Measurements from ENCODE around the gene TP53INP2. TPM values are rescaled to one million over a fixed set of nuclear protein-coding genes. Genes with fewer than 3 reads are reported as not detected.
"Not testable (repeated sequence)": the region's sequence is repeated elsewhere in the genome, so short reads cannot be mapped to it uniquely, and the experiment has no call there.

TP53INP2 gene, protein sequence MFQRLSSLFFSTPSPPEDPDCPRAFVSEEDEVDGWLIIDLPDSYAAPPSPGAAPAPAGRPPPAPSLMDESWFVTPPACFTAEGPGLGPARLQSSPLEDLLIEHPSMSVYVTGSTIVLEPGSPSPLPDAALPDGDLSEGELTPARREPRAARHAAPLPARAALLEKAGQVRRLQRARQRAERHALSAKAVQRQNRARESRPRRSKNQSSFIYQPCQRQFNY
- total RNA-seq = 1 to 10 TPM; 4.3 to 5.1 TPM

DNA sequence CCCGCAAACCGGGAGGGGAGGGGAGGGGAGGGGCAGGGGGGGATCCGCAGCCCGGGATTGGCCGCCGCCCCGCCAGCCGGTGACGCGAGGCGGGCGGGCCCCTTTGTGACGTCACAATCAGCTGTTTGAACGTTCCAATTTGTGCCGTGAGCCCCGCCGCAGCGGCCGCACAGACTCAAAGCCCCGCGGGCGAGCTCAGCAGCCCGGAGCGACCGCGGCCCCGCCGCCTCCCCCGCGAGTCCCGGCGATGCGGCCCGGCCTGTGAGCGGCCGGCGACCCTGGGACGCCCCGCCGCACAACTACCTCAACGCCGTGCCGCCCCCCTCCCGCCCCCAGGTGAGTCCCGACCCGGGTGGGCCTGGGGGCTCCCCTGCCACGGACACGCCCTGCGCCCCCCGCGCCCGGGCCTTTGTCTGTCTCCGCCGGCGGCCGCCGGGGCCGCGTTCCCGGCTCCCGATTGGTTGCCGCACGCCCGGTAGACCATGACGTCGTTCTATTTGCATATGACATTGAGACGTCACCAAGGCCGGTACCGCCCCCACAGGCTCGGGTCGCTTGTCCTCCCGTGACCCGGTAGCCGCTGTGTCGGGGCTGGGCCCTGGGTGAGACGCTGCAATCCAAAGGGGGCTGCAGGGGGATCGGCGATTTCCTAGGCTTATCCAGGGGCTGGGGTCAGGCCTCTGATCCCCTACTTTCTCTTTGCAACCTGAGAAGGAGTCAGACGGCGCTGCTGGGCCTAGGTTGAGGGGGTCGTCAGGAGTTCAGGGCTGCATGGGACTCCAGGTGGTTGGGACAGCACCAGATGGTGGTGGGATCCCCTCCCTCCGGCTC, at the start of gene TP53INP2:
TP53INP2 (plus strand) TSS at position 168 of the 831 bp plus-strand sequence. CDS start 4,396 bp downstream, outside the sequence.
- peak within 1 kb of the TSS; percentile 85 to 93 for H3K27ac Mint-ChIP-seq
- no peaks in the 10 kb centered on the region for H3K9me3 Mint-ChIP-seq
- DNase-seq (ENCODE audit: low spot score in 2 of 2) (peak; percentile 75 to 80), ATAC-seq (peak; percentile 48 to 64)
- H3K36me3 Mint-ChIP-seq = no peaks in the 10 kb centered on the region

DNA sequence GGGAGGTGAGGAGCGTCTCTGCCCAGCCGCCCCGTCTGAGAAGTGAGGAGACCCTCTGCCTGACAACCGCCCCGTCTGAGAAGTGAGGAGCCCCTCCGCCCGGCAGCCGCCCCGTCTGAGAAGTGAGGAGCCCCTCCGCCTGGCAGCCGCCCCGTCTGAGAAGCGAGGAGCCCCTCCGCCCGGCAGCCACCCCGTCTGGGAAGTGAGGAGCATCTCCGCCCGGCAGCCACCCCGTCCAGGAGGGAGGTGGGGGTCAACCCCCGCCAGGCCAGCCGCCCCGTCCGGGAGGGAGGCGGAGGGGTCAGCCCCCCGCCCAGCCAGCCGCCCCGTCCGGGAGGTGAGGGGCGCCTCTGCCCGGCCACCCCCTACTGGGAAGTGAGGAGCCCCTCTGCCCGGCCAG, 45.5 kb upstream of the TP53INP2 start:
- not testable (repeated sequence) for H3K9me3 Mint-ChIP-seq; H3K27ac Mint-ChIP-seq; ATAC-seq; H3K36me3 Mint-ChIP-seq; DNase-seq (ENCODE audit: low spot score in 2 of 2)

DNA sequence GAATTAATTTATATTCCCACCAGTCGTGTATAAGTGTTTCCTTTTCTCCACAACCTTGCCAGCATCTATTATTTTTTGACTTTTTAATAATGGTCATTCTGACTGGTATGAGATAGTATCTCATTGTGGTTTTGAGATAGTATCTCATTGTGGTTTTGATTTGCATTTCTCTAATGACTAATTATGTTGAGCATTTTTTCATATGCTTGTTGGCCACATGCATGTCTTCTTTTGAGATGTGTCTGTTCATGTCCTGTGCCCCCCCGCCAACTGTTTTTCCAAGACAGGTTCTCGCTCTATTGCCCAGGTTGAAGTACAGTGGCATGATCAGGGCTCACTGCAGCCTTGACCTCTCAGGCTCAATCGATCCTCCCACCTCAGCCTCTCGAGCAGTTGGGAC, 42.3 kb upstream of the TP53INP2 start:
- ATAC-seq = peak in 1 of 2 donors; percentile 20
- H3K36me3 Mint-ChIP-seq; DNase-seq (ENCODE audit: low spot score in 2 of 2); H3K27ac Mint-ChIP-seq; H3K9me3 Mint-ChIP-seq: not testable (repeated sequence)

DNA sequence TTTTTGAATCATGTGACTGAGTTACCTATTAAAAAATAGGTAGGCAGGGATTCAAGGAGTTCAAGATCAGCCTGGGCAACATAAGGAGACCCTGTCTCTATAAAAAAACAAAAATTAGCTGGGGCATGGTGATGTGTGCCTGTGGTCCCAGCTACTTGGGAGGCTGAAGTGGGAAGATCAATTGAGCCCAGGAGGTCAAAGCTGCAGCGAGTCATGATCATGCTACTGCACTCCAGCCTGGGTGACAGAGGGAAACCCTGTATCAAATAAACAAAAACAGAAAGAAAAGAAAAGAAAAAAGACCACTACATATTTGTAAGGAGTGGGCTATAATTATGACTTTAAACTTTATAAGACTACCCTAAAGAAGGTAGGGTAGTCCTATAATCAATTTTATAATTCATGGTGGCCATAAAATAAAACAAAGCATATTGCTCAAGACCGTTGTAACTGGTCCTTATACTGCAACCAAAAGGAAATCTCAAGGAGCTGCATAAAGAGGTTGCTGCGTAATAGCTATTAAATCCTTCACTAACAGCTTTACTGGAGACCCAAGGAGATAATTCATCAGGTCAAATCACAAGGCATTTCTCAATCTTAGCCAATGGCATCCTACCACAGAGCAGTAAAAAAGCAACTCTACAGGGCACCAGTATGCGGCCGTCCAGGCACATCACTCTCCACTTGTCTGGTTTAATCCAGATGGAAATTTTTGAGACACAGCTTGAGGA, 40.8 kb upstream of the TP53INP2 start:
- no peaks in the 10 kb centered on the region for H3K9me3 Mint-ChIP-seq
- no peaks in the 10 kb centered on the region for H3K36me3 Mint-ChIP-seq
- no peak for ATAC-seq
- DNase-seq (ENCODE audit: low spot score in 2 of 2) = no peak
- H3K27ac Mint-ChIP-seq = no peak overlapping the region

DNA sequence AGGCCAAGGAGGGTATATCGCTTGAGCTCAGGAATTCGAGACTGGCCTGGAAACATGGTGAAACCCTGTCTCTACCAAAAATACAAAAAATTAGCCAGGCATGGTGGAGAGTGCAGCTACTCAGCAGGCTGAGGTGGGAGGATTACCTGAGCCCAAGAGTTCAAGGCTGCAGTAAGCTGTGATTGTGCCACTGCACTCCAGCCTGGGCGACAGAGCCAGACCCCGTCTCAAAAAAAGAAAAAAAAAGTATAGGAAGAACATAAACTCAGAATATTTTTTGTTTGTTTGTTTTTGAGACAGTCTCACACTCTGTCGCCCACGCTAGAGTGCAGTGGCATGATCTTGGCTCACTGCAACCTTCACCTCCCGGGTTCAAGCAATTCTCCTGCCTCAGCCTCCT, 39.4 kb upstream of the TP53INP2 start:
- H3K9me3 Mint-ChIP-seq; H3K36me3 Mint-ChIP-seq; ATAC-seq; DNase-seq (ENCODE audit: low spot score in 2 of 2); H3K27ac Mint-ChIP-seq: not testable (repeated sequence)

DNA sequence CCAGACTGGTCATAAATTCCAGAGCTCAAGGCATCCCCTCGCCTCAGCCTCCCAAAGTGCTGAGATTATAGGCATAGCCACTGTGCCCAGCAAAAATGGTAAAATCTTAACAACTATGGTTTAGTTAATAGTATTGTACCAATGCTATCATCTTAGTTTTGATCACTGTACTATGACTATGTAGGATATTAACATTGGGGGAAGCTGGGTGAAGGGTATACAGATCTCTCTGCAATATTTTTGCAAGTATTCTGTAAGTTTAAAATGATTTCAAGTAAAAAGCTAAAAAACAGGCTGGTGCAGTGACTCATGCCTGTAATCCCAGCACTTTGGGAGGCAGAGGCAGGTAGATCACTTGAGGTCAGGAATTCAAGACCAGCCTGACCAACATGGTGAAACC, 35.0 kb upstream of the TP53INP2 start:
- Mint-ChIP-seq H3K9me3 (no peaks in the 10 kb centered on the region), H3K36me3 (peaks cover 0 to 7% of the 10 kb centered on the region in 2 donors), H3K27ac (no peak overlapping the region)
- ATAC-seq (no peak), DNase-seq (ENCODE audit: low spot score in 2 of 2) (no peak)

DNA sequence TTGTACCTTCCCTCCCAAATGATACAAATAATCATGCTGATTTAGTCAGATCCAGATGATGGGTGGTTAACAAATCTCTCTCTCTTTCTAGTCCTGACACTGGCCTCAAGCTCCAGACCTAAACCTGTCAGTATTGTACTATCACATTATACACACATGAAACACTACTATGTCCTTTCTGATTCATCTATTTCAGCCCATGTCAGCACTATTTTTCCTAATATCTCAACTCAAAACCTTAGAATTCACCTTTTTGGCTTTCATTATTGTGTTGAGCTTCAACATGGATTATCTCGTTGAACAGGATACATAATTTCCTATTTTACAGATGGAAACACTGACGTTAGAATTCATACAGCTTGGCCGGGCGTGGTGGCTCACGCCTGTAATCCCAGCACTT, 30.7 kb upstream of the TP53INP2 start:
- DNase-seq (ENCODE audit: low spot score in 2 of 2) (no peak), ATAC-seq (no peak)
- Mint-ChIP-seq H3K36me3 (peaks cover 7 to 9% of the 10 kb centered on the region in 2 donors), H3K27ac (no peak overlapping the region), H3K9me3 (no peaks in the 10 kb centered on the region)

DNA sequence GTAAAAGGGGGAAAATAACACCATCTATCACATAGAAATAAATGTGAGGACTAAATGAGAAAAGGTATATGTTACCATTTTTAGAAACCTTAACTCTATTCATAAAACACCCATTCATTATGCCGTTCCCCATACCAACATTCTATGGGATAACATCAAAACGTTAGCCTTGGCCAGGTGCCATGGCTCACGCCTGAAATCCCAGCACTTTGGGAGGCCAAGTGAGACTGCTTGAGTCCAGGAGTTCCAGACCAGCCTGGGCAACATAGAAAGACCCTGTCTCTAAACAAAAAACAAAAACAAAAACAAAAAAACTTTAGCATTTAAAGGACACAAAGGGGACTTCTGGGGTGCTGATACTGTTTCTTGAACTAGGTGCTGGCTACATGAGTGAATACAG, 28.6 kb upstream of the TP53INP2 start:
- no peak for DNase-seq (ENCODE audit: low spot score in 2 of 2)
- Mint-ChIP-seq H3K27ac (no peak overlapping the region), H3K9me3 (no peaks in the 10 kb centered on the region), H3K36me3 (peaks cover 6 to 9% of the 10 kb centered on the region in 2 donors)
- ATAC-seq = no peak

DNA sequence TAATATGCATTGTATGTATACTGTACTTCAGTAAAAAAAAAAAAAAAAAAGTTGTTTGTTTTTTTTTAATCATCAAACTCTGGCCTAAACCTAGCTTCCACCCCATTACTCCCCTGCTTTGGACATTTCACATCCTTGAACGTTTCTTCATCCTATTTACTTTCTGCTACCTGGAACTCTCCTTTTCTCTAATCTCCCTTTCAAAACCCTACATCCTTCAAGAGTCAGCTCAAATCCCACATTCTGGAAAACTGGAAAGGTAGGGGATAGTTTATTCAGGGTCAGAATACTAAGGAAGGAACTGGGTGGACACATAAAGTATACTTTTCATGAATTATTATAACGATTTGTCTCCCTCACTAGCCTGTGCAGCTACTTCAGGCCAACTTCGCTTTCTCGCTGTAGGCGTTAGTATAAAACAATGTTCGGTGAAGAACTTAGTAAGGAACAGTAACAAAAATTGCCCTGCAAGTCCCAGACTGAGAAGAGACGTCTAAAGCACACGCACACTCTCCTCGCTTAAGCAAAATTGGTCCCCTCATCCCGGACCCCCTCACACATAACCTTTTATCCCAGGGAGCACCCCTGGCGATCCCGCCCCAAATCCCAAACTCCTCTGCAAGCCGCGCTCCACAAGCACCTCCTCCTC, 28.0 kb upstream of the TP53INP2 start:
- Mint-ChIP-seq H3K27ac (peak overlapping the region; percentile 88 to 96), H3K9me3 (no peaks in the 10 kb centered on the region), H3K36me3 (peaks cover 6 to 9% of the 10 kb centered on the region in 2 donors)
- ATAC-seq = no peak
- no peak for DNase-seq (ENCODE audit: low spot score in 2 of 2)

DNA sequence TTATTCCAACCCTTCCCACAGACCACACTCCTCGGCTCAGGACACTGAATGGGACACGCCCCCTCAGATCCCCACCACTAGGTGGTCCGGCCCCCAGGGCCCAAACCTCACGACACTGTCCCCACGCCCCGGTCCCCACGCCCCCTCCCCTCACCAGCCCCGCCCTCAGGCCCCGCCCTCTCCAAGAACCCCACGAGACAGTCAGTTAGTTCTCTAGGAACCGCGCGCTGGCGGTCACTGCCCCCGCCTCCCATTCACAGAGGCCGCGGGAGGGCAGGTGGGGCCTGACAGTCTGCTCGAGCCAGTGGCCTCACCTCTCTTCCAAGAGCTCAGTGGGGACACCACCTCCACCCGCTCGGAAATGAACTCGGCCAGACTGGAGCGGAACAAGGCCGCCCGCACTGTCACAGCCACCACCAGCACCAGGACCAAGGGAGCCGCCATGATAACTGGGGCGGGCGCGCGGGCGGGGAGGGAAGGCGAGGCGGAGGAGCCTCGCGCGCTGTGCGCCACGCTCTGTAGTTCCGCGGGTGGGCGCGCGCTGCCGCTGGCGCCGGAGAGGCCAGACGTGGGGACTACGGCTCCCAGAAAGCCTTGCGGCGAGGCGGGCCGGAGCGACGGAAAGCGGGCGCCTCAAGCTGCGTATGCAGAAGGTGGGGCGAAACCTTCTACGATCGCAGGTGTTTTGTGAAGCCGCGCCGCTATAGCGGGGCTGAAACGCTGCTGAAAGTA, 27.3 kb upstream of the TP53INP2 start, which contains the start of gene PIGU:
PIGU (minus strand) TSS at position 451 of the 732 bp plus-strand sequence; CDS start at position 444, 7 bp downstream.
- Mint-ChIP-seq H3K9me3 (no peaks in the 10 kb centered on the region), H3K27ac (peak within 1 kb of the TSS; percentile 88 to 96), H3K36me3 (peaks cover 6 to 9% of the 10 kb centered on the region in 2 donors)
- peak; percentile 93 for DNase-seq (ENCODE audit: low spot score in 2 of 2)
- peak; percentile 95 to 97 for ATAC-seq

DNA sequence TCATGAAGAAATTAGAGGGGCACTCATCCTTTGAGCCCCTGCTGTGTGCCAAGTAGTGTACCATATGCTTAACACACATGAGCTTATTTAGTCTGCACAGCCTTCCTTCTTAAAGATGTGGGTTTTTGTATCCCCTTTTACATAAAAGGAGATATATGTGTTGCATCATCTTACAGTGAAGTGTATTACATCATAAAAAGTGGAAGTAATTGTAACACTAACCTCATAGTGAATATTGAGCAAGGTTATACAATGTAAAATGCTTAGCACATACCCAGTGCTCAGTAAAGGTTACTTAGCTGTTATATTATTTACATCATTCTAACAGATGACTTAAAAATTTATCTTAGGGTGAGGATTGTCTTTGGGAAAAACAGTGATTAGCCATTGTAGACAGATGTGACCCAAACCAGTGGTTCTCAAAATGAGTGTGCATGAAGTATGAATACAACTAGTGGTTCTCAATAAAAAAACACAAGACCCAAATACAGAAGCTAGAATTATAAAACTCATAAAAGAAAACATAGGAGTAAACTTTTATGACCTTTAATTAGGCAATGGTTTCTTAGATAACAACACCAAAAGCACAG, 23.5 kb upstream of the TP53INP2 start:
- Mint-ChIP-seq H3K36me3 (peaks cover 6 to 9% of the 10 kb centered on the region in 2 donors), H3K27ac (peak overlapping the region in 1 of 2 donors; percentile 55), H3K9me3 (peaks cover 0 to under 1% of the 10 kb centered on the region in 2 donors)
- no peak for ATAC-seq
- DNase-seq (ENCODE audit: low spot score in 2 of 2) = no peak

DNA sequence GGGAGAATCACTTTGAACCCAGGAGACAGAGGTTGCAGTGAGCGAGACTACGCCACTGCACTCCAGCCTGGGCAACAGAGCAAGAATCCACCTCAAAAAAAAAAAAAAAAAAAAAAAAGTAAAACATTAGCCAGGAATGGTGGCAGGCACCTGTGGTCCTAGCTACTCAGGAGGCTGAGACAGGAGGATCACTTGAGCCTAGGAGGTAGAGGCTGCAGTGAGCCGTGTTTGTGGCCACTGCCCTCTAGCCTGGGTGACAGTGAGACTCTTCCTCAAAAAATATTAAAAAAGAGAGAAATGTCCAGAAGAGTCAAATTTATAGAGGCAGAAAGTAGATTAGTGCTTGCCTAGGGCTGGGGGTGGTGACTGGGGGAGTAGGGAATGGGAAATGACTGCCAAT, 20.5 kb upstream of the TP53INP2 start:
- H3K27ac Mint-ChIP-seq = no peak overlapping the region
- peaks cover 0 to 6% of the 10 kb centered on the region in 2 donors for H3K36me3 Mint-ChIP-seq
- H3K9me3 Mint-ChIP-seq = peaks cover 0 to 4% of the 10 kb centered on the region in 2 donors
- no peak for ATAC-seq
- no peak for DNase-seq (ENCODE audit: low spot score in 2 of 2)

DNA sequence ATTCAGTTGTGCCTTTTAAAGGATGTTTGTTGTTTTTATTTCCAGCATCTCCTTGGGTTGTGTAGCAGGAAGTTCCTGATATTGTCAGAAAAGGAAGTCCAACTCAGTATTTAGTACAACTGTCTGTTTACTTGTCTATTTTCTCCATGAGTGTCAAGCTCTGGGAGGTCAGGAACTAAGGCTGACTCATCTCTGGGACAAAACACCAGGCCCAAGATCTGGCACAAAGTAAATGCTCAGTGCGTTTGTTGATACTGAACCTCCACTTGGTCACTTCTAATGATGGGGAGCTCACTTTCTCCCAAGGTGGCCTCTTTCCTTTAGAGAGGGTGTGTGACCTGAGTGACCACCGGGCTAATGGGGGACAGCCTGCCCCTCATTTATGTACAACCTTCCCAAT, 14.7 kb upstream of the TP53INP2 start:
- Mint-ChIP-seq H3K36me3 (no peaks in the 10 kb centered on the region), H3K9me3 (peaks cover 0 to 4% of the 10 kb centered on the region in 2 donors), H3K27ac (no peak overlapping the region)
- DNase-seq (ENCODE audit: low spot score in 2 of 2) = no peak
- ATAC-seq = no peak

DNA sequence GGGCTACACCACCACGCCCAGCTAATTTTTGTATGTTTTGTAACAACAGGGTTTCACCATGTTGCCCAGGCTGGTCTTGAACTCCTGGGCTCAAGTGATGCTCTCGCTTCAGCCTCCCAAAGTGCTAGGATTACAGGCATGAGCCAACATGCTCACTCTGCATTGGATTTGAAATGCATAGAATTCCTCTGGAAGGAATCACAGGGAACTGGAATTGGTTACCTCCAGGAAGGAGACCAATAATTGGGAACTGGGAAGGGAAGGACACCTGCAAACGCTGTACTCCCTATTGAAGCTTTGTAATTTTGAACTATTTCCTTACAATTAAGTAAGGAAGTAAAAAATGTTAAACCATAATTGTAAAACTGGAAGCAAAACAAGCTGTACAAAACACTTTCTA, 12.3 kb upstream of the TP53INP2 start:
- Mint-ChIP-seq H3K9me3 (no peaks in the 10 kb centered on the region), H3K36me3 (no peaks in the 10 kb centered on the region), H3K27ac (no peak overlapping the region)
- no peak for ATAC-seq
- no peak for DNase-seq (ENCODE audit: low spot score in 2 of 2)

DNA sequence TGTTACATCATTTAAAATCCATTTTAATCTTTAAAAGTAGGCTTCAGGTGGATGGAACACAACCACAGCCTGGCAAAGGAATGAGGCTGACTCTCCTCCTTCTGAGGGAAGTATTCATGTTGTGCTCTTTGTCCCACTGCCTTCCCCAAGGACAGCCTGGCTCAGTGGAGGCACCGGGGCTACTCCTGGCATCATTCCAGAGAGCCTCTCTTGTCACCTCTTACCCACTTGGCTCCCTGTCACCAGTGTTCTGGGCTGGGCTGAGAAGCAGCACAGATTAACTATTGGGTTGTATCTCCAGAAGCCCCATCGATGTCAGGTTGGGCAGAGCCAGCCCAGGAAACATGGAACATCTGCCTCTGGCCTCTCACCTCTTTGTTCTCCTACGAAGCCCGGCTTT, 10.7 kb upstream of the TP53INP2 start:
- ATAC-seq (no peak), DNase-seq (ENCODE audit: low spot score in 2 of 2) (no peak)
- Mint-ChIP-seq H3K9me3 (no peaks in the 10 kb centered on the region), H3K36me3 (no peaks in the 10 kb centered on the region), H3K27ac (no peak overlapping the region)

All from activated naive CD4-positive, alpha-beta T cell treated with anti-CD3 and anti-CD28 coated beads, Interleukin-2, amount 50 U/mL, for 72 hours (primary cell).